Mucosa of stomach (tissue), 1 donor: ENCODE results near the gene EPHB6.

Experiments used
- H3K27me3 ChIP-seq: one replicate; pipeline ENCODE4 v1.7.0; 2013; ENCODE audit warnings: mild to moderate bottlenecking, low read length; ENCODE audit not compliant: control insufficient read depth, insufficient read depth
- H3K36me3 ChIP-seq: one replicate; pipeline ENCODE4 v1.7.0; 2013; ENCODE audit warnings: low read length; ENCODE audit not compliant: control insufficient read depth, insufficient read depth
- H3K4me1 ChIP-seq: one replicate; pipeline ENCODE4 v1.7.0; 2013; ENCODE audit warnings: mild to moderate bottlenecking, low read length; ENCODE audit not compliant: control insufficient read depth, insufficient read depth
- H3K4me3 ChIP-seq: one replicate; pipeline ENCODE4 v1.7.0; 2013; ENCODE audit warnings: low read length
- H3K9ac ChIP-seq: one replicate; pipeline ENCODE4 v1.7.0; 2013; ENCODE audit warnings: mild to moderate bottlenecking, low read length, moderate library complexity
- H3K9me3 ChIP-seq: one replicate; pipeline ENCODE4 v1.7.0; 2013; ENCODE audit warnings: mild to moderate bottlenecking, low read length, moderate library complexity; ENCODE audit not compliant: control insufficient read depth
- donor health status: Pancreatic carcinoma.

EPHB6 gene

GRCh38 chr7:142869434-142869833, 14.6 kb downstream of the EPHB6 start:
- Histone ChIP-seq H3K4me1 (no peaks in the 10 kb centered on the region), H3K27me3 (no peaks in the 10 kb centered on the region), H3K36me3 (no peaks in the 10 kb centered on the region), H3K9ac (no peak overlapping the region), H3K4me3 (no peak overlapping the region), H3K9me3 (no peaks in the 10 kb centered on the region)

- no peaks in the 10 kb centered on the region for H3K36me3 ChIP-seq
- no peak overlapping the region for H3K4me3 ChIP-seq
- no peak overlapping the region for H3K9ac ChIP-seq
- no peaks in the 10 kb centered on the region for H3K9me3 ChIP-seq
- no peaks in the 10 kb centered on the region for H3K27me3 ChIP-seq
- no peaks in the 10 kb centered on the region for H3K4me1 ChIP-seq
Observed at GRCh38 chr7:142870147-142870559, 15.3 kb downstream of the EPHB6 start.

DNA sequence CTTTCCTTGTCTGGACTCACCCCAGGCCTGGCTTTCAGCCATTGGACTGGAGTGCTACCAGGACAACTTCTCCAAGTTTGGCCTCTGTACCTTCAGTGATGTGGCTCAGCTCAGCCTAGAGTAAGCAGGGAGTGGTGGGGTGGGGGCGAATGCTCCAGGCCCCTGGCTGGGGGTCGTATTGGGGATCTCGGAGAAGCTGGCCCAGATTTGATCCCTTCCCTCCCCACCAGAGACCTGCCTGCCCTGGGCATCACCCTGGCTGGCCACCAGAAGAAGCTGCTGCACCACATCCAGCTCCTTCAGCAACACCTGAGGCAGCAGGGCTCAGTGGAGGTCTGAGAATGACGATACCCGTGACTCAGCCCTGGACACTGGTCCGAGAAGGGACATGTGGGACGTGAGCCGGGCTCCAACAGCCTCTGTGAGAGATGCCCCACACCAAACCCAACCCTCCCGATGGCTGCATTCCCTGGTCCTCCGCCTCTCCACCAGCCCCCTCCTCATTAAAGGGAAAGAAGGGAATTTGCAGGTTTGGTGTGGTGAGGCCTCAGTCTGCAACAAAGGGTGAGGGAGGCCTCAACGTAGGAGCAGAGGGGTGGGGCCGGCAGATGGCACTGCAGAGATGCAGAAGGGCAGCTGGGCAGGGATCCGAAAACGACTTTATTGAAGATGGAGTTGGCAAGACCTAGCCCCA, 15.8 kb downstream of the EPHB6 start:
- Histone ChIP-seq H3K9me3 (no peaks in the 10 kb centered on the region), H3K4me1 (no peaks in the 10 kb centered on the region), H3K27me3 (no peaks in the 10 kb centered on the region), H3K4me3 (no peak overlapping the region), H3K9ac (no peak overlapping the region), H3K36me3 (no peaks in the 10 kb centered on the region)

GRCh38 chr7:142871260-142872105, 16.6 kb downstream of the EPHB6 start:
- H3K27me3 ChIP-seq = no peaks in the 10 kb centered on the region
- no peaks in the 10 kb centered on the region for H3K36me3 ChIP-seq
- H3K9ac ChIP-seq = no peak overlapping the region
- H3K9me3 ChIP-seq = no peaks in the 10 kb centered on the region
- no peaks in the 10 kb centered on the region for H3K4me1 ChIP-seq
- no peak overlapping the region for H3K4me3 ChIP-seq

GRCh38 chr7:142872106-142872675, 17.3 kb downstream of the EPHB6 start:
- Histone ChIP-seq H3K9ac (no peak overlapping the region), H3K36me3 (no peaks in the 10 kb centered on the region), H3K27me3 (no peaks in the 10 kb centered on the region), H3K4me3 (no peak overlapping the region), H3K9me3 (no peaks in the 10 kb centered on the region), H3K4me1 (no peaks in the 10 kb centered on the region)

GRCh38 chr7:142873281-142873784, 18.5 kb downstream of the EPHB6 start:
- Histone ChIP-seq H3K36me3 (no peaks in the 10 kb centered on the region), H3K9me3 (no peaks in the 10 kb centered on the region), H3K27me3 (no peaks in the 10 kb centered on the region), H3K9ac (no peak overlapping the region), H3K4me3 (no peak overlapping the region), H3K4me1 (no peaks in the 10 kb centered on the region)

GRCh38 chr7:142873871-142874270, 19.0 kb downstream of the EPHB6 start:
- H3K36me3 ChIP-seq = no peaks in the 10 kb centered on the region
- no peak overlapping the region for H3K9ac ChIP-seq
- no peaks in the 10 kb centered on the region for H3K27me3 ChIP-seq
- H3K4me3 ChIP-seq = no peak overlapping the region
- no peaks in the 10 kb centered on the region for H3K9me3 ChIP-seq
- H3K4me1 ChIP-seq = no peaks in the 10 kb centered on the region

GRCh38 chr7:142874409-142874808, 19.5 kb downstream of the EPHB6 start:
- no peak overlapping the region for H3K4me3 ChIP-seq
- no peak overlapping the region for H3K9ac ChIP-seq
- H3K4me1 ChIP-seq = no peaks in the 10 kb centered on the region
- no peaks in the 10 kb centered on the region for H3K36me3 ChIP-seq
- H3K9me3 ChIP-seq = no peaks in the 10 kb centered on the region
- H3K27me3 ChIP-seq = no peaks in the 10 kb centered on the region

DNA sequence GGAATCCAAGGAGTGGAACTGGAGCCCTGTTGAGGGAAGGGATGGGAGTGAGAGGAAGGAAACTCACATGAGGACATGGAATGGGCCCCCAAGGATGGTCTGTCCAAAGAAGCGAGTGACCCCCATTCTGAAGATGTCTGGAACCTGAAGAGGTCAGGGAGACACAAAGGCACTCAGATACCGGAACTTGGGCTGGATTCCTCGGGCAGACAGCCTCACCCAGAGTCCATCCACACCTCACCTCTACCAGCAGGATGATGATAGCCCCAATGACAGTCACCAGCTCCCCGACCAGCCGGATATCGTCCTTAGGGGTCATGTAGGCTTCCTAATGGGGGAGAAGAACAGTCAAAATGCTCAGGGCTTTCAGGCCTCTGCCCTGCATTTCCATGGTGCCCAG, 20.0 kb downstream of the EPHB6 start:
- H3K27me3 ChIP-seq = peaks cover 4% of the 10 kb centered on the region
- no peaks in the 10 kb centered on the region for H3K4me1 ChIP-seq
- no peak overlapping the region for H3K9ac ChIP-seq
- no peaks in the 10 kb centered on the region for H3K9me3 ChIP-seq
- H3K4me3 ChIP-seq = no peak overlapping the region
- H3K36me3 ChIP-seq = no peaks in the 10 kb centered on the region

DNA sequence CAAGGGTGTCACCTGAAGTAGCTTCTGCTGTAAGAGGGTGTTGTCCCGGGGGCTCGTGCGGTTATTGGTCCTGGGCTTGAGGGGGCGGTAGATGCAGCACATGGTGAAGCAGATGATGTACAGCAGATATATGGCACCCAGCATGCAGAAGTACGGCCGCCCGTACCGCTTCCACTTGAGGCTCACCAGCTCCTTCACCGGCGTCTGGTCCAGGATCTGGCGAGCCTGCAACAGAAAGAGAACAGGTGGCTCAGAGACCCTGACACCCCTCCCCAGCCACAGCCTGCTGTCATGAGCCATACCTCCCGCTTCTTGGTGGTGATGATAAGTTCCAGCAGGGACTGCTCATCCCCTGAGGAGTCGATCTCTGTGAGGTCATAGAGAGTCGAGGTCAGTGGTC, 20.6 kb downstream of the EPHB6 start:
- H3K27me3 ChIP-seq = peaks cover 10% of the 10 kb centered on the region
- no peaks in the 10 kb centered on the region for H3K36me3 ChIP-seq
- no peaks in the 10 kb centered on the region for H3K4me1 ChIP-seq
- H3K9ac ChIP-seq = no peak overlapping the region
- no peaks in the 10 kb centered on the region for H3K9me3 ChIP-seq
- no peak overlapping the region for H3K4me3 ChIP-seq

GRCh38 chr7:142876236-142876960, 21.5 kb downstream of the EPHB6 start:
- no peaks in the 10 kb centered on the region for H3K36me3 ChIP-seq
- no peaks in the 10 kb centered on the region for H3K4me1 ChIP-seq
- H3K4me3 ChIP-seq = no peak overlapping the region
- no peaks in the 10 kb centered on the region for H3K9me3 ChIP-seq
- H3K9ac ChIP-seq = no peak overlapping the region
- peaks cover 16% of the 10 kb centered on the region for H3K27me3 ChIP-seq
